Dendritic cell treated with granulocyte-macrophage colony-stimulating factor and Interleukin-4, amounts not matched to agents 40 ng/mL and 50 ng/mL, for 4 days (primary cell): Measurements from ENCODE around the gene LRP6.
"Not testable (repeated sequence)": the region's sequence is repeated elsewhere in the genome, so short reads cannot be mapped to it uniquely, and the experiment has no call there.

ENCODE experiments used
- H3K27ac Mint-ChIP-seq: one replicate; pipeline ENCODE4 v1.8.0; 2022; ENCODE audit warnings: mild to moderate bottlenecking, mixed read lengths
- H3K27me3 Mint-ChIP-seq: one replicate; pipeline ENCODE4 v1.8.0; 2022; ENCODE audit warnings: mild to moderate bottlenecking, mixed read lengths
- H3K36me3 Mint-ChIP-seq: one replicate; pipeline ENCODE4 v1.8.0; 2022; ENCODE audit warnings: low read depth, mixed read lengths
- H3K4me1 Mint-ChIP-seq: one replicate; pipeline ENCODE4 v1.8.0; 2022; ENCODE audit warnings: low read depth, mixed read lengths
- H3K4me3 Mint-ChIP-seq: one replicate; pipeline ENCODE4 v1.8.0; 2022; ENCODE audit warnings: mild to moderate bottlenecking, moderate library complexity, mixed read lengths
- H3K9me3 Mint-ChIP-seq: one replicate; pipeline ENCODE4 v1.8.0; 2022; ENCODE audit warnings: mixed read lengths
- intact Hi-C: fragments of 100-400 bp; cut with micrococcal nuclease; formaldehyde crosslinking; loops from one replicate; pipeline ENCODE4 v1.15.0; 2022

The LRP6 gene

DNA sequence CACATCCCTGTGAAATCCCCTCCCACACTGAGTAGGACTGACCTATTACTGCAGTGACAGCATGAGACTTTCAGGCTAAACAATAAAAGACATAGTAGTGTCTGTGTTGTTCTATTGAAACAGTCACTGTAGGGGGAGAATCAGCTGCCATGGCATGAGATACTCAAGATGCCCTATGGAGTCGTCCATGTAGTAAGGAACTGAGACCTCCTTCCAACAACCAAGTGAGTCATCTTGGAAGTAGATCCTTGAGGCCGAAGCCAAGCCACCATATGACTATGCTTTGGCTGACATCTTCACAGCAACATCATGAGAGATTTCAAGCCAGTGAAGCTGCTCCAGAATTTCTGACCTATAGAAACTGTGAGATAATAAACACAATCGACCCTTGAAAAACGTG is 12.1 kb upstream of the LRP6 start:
- intact Hi-C loops, result no loop called here
- peaks cover 19% of the 10 kb centered on the region for H3K27me3 Mint-ChIP-seq
- peaks cover 8% of the 10 kb centered on the region for H3K9me3 Mint-ChIP-seq

GRCh38 chr12:12275874-12276273 is 9.0 kb upstream of the LRP6 start:
- Mint-ChIP-seq H3K36me3 (no peaks in the 10 kb centered on the region), H3K27me3 (peaks cover 16% of the 10 kb centered on the region), H3K27ac (no peak overlapping the region), H3K4me1 (no peaks in the 10 kb centered on the region), H3K4me3 (no peak overlapping the region), H3K9me3 (peaks cover 8% of the 10 kb centered on the region)
- intact Hi-C loops, result no loop called here

More for the DNA sequence above, 12.1 kb upstream of the LRP6 start:
- no peaks in the 10 kb centered on the region for H3K4me1 Mint-ChIP-seq
- H3K4me3 Mint-ChIP-seq, result no peak overlapping the region
- H3K27ac Mint-ChIP-seq, result no peak overlapping the region
- no peaks in the 10 kb centered on the region for H3K36me3 Mint-ChIP-seq

- intact Hi-C loops, result no loop called here
- Mint-ChIP-seq H3K4me1 (no peaks in the 10 kb centered on the region), H3K4me3 (no peak overlapping the region), H3K27ac (no peak overlapping the region), H3K27me3 (peaks cover 25% of the 10 kb centered on the region), H3K9me3 (peaks cover 8% of the 10 kb centered on the region), H3K36me3 (no peaks in the 10 kb centered on the region)
Observed at GRCh38 chr12:12273291-12273957, 6.6 kb upstream of the LRP6 start.

DNA sequence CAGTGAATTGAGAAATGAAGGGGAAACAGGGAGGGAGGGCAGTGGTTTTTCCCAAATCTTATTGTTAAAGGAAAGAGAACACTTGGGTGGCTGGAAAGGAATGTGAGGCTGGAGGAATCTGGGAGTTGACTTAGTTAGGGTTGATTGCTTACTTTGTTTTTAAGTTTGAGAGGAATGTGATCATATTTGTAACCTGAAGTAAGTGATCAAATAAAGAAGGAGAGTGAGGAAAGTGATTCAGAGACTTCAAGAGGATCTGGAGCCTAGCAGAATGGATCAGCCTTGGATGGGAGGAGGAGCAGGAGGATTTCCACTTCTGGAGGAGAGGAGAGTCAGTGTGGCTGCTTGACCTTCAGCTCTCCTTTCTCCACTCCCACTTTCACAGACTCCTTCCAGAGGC is 6.0 kb upstream of the LRP6 start:
- Mint-ChIP-seq H3K9me3 (peaks cover 8% of the 10 kb centered on the region), H3K27ac (no peak overlapping the region), H3K36me3 (no peaks in the 10 kb centered on the region), H3K27me3 (peaks cover 31% of the 10 kb centered on the region), H3K4me3 (no peak overlapping the region), H3K4me1 (no peaks in the 10 kb centered on the region)
- intact Hi-C loops, result no loop called here

DNA sequence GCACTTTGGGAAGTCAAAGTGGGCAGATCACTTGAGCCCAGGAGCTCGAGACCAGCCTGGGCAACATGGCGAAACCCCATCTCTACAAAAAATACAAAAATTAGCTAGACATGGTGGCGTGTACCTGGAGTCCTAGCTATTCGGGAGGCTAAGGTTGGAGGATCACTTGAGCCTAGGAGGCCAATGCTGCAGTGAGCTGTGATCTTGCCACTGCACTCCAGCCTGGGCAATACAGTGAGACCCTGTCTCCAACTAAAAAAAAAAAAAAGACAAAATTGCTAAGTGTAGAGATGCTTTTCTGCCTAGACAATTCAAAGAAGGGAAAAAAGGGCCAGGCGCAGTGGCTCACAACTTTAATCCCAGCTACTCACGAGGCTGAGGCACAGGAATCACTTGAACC is 3.4 kb upstream of the LRP6 start:
- peaks cover 53% of the 10 kb centered on the region for H3K27me3 Mint-ChIP-seq
- H3K4me3 Mint-ChIP-seq, result no peak overlapping the region
- no peak overlapping the region for H3K27ac Mint-ChIP-seq
- peaks cover 19% of the 10 kb centered on the region for H3K4me1 Mint-ChIP-seq
- intact Hi-C loops, result no loop called here
- no peaks in the 10 kb centered on the region for H3K9me3 Mint-ChIP-seq
- H3K36me3 Mint-ChIP-seq, result peaks cover 5% of the 10 kb centered on the region

DNA sequence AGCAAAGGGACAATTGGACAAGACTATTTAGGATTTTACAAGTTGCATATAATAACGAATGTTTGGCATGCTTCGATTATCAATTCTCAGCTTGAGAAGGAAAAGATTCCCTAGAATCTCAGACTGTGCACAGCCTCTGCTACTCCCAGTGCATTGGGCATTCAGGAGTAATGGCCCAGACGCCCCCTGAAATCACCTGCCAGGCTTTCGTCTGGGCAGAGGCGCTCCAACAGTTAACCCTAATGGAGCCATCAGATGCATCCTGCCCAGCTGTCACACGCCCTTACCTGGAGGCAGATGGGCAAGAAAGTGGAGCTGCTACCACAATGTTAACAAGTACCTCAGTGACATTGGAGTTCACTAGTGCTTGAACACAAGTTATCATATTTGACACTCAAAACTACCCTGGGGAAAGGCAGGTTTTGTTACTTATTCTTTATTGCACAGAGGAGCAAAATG is 927 bp upstream of the LRP6 start:
- Mint-ChIP-seq H3K27me3 (peaks cover 70% of the 10 kb centered on the region), H3K4me1 (peaks cover 20% of the 10 kb centered on the region), H3K36me3 (peaks cover 5% of the 10 kb centered on the region), H3K4me3 (peak overlapping the region; percentile 82), H3K9me3 (no peaks in the 10 kb centered on the region), H3K27ac (no peak overlapping the region)
- intact Hi-C loops, result no loop called here

- Mint-ChIP-seq H3K27ac (peak overlapping the region; percentile 65), H3K36me3 (peaks cover 5% of the 10 kb centered on the region), H3K4me1 (peaks cover 20% of the 10 kb centered on the region), H3K4me3 (peak overlapping the region; percentile 82), H3K9me3 (no peaks in the 10 kb centered on the region), H3K27me3 (peaks cover 69% of the 10 kb centered on the region)
- intact Hi-C loops, result no loop called here
Observed at GRCh38 chr12:12266389-12266872, 413 bp downstream of the LRP6 start.

DNA sequence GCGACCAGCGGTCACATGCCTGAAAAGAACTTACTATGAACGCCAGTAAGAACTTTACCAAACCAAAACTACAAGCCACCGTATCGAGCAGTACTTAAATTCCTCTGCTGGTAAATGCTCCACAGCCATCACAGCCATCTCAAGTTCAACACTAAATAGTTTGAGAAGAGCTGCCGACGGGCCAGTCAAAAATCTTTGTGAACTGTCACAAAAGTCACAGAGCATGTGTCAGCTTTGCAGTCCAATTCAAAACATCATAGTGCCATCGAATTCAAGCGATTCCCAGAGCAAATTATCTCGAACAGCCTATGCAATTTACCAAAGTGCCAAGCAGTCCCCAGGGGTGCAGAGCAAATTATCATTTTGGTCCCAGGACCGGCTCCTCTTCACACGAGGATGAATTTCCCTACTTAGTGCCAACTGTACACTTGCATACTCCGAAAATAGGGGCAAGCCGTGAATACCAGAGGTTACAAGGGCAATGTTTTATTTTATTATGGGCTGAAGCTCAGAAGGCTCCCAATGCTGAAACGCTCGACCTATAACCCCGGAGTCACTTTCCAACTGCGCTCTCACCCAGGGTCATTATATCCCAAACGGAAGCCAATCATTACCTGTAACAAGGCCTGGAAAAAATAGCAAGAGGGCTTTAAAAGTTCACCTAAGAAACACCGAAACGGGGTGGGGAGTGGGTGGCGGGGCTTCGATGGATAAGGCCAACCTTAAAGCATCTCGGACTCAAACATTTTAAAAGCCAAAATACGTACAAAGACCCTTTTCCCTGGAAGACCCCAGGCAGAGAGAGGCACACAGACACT is 1.1 kb downstream of the LRP6 start:
- peak overlapping the region; percentile 82 for H3K4me3 Mint-ChIP-seq
- peak overlapping the region; percentile 65 for H3K27ac Mint-ChIP-seq
- peaks cover 5% of the 10 kb centered on the region for H3K36me3 Mint-ChIP-seq
- H3K4me1 Mint-ChIP-seq, result peaks cover 20% of the 10 kb centered on the region
- peaks cover 68% of the 10 kb centered on the region for H3K27me3 Mint-ChIP-seq
- intact Hi-C loops, result no loop called here
- H3K9me3 Mint-ChIP-seq, result no peaks in the 10 kb centered on the region

GRCh38 chr12:12265035-12265434 is 1.8 kb downstream of the LRP6 start:
- Mint-ChIP-seq H3K27ac (no peak overlapping the region), H3K9me3 (no peaks in the 10 kb centered on the region), H3K4me3 (no peak overlapping the region), H3K4me1 (peaks cover 20% of the 10 kb centered on the region), H3K36me3 (peaks cover 5% of the 10 kb centered on the region), H3K27me3 (peaks cover 63% of the 10 kb centered on the region)
- intact Hi-C loops, result no loop called here

- Mint-ChIP-seq H3K36me3 (peaks cover 5% of the 10 kb centered on the region), H3K9me3 (no peaks in the 10 kb centered on the region), H3K27me3 (peaks cover 61% of the 10 kb centered on the region), H3K4me3 (no peak overlapping the region), H3K27ac (no peak overlapping the region), H3K4me1 (peaks cover 20% of the 10 kb centered on the region)
- intact Hi-C loops, result no loop called here
Observed at GRCh38 chr12:12263909-12264308, 2.9 kb downstream of the LRP6 start.

DNA sequence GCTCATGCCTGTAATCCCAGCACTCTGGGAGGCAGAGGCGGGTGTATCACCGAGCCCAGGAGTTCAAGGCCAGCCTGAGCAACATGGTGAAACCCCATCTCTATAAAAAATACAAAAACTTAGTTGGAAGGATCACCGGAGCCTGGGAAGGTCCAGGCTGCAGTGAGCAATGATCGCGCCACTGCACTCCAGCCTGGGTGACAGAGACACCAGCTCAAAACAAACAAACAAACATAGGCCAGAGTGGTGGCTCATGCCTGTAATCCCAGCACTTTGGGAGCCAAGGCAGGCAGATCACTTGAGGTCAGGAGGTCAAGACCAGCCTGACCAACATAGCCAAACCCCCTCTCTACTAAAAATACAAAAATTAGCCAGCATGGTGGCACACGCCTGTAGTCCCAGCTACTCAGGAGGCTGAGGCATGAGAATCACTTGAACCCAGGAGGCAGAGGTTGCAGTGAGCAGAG is 10.5 kb downstream of the LRP6 start:
- H3K4me1 Mint-ChIP-seq, intact Hi-C loops, H3K4me3 Mint-ChIP-seq, H3K9me3 Mint-ChIP-seq, H3K36me3 Mint-ChIP-seq, H3K27me3 Mint-ChIP-seq, H3K27ac Mint-ChIP-seq: not testable (repeated sequence)

- Mint-ChIP-seq H3K36me3 (no peaks in the 10 kb centered on the region), H3K27me3 (no peaks in the 10 kb centered on the region), H3K4me3 (no peak overlapping the region), H3K4me1 (peaks cover 5% of the 10 kb centered on the region), H3K27ac (no peak overlapping the region), H3K9me3 (no peaks in the 10 kb centered on the region)
- intact Hi-C loops, result no loop called here
Observed at GRCh38 chr12:12254553-12254952, 12.3 kb downstream of the LRP6 start.

DNA sequence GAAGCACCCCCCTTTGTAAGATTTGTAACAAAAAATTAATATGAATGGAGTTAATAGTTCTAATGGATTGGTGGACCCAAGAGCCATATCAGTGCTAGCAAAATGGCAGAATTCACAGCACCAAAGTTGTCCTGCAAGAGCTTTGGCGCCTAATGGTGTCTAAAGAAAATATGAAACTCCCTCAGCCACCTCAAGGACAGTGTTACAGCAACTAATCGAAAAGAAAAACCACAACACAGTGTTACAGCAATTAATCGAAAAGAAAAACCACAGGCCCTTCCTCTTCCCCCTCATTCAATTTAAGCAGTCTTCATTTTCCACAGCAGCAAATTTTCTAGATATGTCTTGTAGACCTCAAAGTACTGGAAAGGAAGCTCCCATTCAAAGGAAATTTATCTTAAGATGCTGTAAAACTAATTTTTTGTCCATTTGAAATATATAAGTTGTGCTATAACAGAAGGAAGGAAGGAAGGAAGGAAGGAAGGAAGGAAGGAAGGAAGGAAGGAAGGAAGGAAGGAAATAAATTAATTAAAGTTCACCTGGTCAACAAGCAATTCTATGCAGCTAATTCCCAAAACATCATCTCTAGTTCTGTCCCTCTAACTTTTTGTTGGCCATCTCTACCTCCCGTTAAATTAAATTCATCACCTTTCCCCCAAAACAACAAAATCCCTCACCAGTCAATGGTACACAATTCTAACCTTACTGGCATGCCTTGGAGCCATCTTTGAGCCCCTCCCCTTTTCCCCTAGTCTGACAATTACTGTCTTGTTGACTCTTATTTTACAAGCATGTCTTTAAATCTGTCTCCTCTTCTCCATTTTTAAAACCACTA is 17.4 kb downstream of the LRP6 start:
- H3K27me3 Mint-ChIP-seq, result no peaks in the 10 kb centered on the region
- H3K27ac Mint-ChIP-seq, result no peak overlapping the region
- H3K36me3 Mint-ChIP-seq, result no peaks in the 10 kb centered on the region
- H3K9me3 Mint-ChIP-seq, result no peaks in the 10 kb centered on the region
- no peaks in the 10 kb centered on the region for H3K4me1 Mint-ChIP-seq
- H3K4me3 Mint-ChIP-seq, result no peak overlapping the region
- intact Hi-C loops, result no loop called here

DNA sequence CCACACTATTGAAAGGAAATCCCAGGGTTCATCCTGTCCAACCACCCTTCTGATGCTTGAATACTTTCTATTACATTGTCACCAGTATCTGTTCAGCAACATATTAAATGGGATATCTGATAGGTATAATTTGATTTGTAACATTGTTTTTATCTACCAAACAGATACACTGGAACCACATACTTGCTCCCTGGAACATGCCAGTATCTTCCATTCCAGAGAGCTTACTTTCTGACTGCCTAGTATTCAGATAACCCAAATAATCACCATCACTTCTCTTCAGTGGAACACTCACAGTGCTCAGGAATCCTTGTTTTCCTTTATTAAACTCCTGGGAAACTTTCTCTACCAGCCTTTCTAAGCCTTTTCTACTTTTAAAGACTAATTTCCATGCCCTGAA is 19.3 kb downstream of the LRP6 start:
- no peak overlapping the region for H3K4me3 Mint-ChIP-seq
- no peak overlapping the region for H3K27ac Mint-ChIP-seq
- no peaks in the 10 kb centered on the region for H3K36me3 Mint-ChIP-seq
- H3K4me1 Mint-ChIP-seq, result no peaks in the 10 kb centered on the region
- no peaks in the 10 kb centered on the region for H3K9me3 Mint-ChIP-seq
- H3K27me3 Mint-ChIP-seq, result no peaks in the 10 kb centered on the region
- intact Hi-C loops, result no loop called here
